Stimulated activated CD8-positive, alpha-beta memory T cell treated with anti-CD3 and anti-CD28 coated beads, Interleukin-12 subunit alpha, Interleukin-12 subunit beta, amount 100 ng/mL, for 4 hours (primary cell): Measurements from ENCODE around the gene RNF32.
"Not testable (repeated sequence)": the region's sequence is repeated elsewhere in the genome, so short reads cannot be mapped to it uniquely, and the experiment has no call there.

Experiments
- DNase-seq: peaks from one replicate; pipeline ENCODE4 v3.0.0-alpha.2; 2020; ENCODE audit warnings: low read depth

The RNF32 gene

GRCh38 chr7:156675721-156676120 lies 35.1 kb downstream of the RNF32 start:
- no peak for DNase-seq

DNA sequence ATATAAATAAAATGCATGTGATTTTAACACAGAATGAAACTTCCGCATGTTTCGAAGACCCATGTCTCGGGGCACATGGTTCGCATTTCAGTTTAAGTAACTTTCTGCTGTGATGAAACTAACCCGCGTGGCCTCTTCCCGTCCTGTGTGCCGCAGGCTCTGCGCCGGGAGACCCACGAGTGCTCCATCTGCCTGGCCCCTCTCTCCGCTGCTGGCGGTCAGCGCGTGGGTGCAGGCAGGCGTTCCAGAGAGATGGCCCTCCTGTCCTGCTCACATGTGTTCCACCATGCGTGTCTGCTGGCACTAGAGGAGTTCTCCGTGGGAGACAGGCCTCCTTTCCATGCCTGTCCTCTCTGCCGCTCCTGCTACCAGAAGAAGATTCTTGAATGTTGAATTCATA lies 35.7 kb downstream of the RNF32 start:
- DNase-seq, result no peak

- no peak for DNase-seq
These were observed 36.9 kb downstream of the RNF32 start for GRCh38 chr7:156677374-156678054.

DNA sequence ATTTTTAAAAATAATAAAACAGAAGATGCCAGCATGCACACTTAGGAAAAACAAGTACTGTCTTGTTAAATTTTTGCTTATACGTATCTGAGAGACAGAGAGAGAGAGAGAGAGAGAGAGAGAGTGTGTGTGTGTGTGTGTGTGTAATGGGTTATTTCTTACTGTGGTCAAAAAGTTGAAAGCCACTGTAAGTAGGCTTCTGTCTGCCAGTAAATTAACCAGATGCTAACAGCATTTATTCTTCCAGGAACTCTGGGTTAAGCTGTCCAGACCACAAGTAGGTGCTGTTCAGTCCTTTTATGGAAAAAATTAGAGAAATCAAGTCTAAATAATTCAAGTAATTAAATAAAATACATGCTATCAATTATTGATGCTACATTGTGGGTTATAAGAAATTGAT lies 39.7 kb downstream of the RNF32 start:
- no peak for DNase-seq

GRCh38 chr7:156682928-156683327 lies 42.4 kb downstream of the RNF32 start:
- DNase-seq, result no peak

DNA sequence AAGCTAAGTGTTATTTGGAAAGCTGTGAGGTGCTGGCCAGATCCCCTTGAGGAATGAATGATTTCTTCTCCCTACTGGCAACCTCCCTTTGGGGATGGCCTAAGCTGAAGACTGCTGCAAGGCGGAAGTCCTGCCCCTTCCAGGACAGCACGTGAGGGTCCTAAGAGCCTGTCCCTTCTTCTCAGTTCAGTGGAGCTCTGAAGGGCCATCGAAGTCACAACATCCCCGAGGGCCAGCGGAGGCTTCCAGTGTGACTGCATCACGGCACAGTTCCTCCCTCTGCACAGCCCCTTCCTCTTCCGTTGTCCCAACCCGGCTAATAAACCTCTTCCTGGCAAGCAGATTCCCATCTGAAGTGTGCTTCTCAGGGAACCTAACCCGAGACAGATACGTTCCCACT lies 43.7 kb downstream of the RNF32 start:
- DNase-seq, result no peak

- no peak for DNase-seq
These were observed 44.1 kb downstream of the RNF32 start for GRCh38 chr7:156684661-156685060.

DNA sequence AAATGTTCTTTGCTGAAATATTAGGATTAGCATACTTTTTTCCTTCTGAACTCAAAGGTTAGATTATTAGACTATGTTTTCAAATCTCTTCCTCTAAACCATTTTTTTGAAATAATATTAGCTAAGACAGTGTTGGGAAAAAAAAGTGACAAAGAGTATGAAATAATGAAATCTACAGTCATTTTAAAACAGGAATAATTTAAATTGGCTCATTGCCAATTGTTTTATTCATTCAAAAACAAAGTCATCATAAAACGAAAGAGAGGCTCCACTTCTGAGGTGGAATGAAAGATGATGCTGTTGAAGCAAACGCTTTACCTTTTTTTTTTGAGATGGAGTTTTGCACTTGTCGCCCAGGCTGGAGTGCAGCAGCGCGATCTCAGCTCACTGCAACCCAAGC lies 51.2 kb downstream of the RNF32 start:
- DNase-seq, result no peak

DNA sequence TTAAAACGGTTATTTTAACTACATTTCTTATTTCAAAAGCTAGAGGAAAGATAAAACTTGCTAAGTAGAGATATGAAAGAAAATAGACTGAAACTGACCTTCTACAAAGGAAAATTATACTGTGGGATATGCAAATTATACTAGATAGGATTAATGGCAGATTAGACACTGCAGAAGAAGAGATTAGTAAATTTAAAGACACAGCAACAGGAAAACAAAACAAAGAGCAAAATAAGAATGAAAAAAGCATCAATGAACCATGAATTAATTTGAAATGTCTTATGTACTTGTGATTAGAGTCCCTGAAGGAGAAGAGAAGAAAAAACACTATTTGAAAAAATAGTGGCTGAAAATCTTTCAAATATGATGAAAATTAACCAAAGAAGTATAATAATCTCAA lies 52.3 kb downstream of the RNF32 start:
- DNase-seq, result no peak

GRCh38 chr7:156693627-156694026 lies 53.1 kb downstream of the RNF32 start:
- no peak for DNase-seq

- not testable (repeated sequence) for DNase-seq
These were observed 56.7 kb downstream of the RNF32 start for GRCh38 chr7:156697283-156697682.

GRCh38 chr7:156698512-156698911 lies 57.9 kb downstream of the RNF32 start:
- not testable (repeated sequence) for DNase-seq

- not testable (repeated sequence) for DNase-seq
These were observed 61.2 kb downstream of the RNF32 start for GRCh38 chr7:156701787-156702186.

GRCh38 chr7:156702399-156702798 lies 61.8 kb downstream of the RNF32 start:
- no peak for DNase-seq

DNA sequence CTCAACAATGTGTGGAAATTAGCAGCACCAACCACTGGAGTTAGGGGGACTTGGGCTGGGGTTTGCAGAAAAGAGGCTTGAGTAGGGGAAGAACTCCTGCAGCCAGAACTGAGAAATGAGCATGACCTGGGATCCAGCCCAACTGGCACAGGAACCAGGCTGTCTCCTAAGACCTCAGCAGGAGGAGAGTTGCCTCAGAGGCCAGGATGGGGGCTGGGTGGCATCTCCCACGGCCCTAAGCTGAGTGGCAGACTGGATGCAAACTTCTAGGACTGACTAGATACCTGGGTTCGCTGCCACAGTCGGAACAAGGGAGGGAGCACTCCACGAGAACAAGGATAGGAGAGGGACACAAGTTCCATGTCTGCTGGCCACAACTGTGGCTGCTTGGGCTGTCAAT lies 62.6 kb downstream of the RNF32 start:
- DNase-seq, result no peak

GRCh38 chr7:156703773-156704482 lies 63.4 kb downstream of the RNF32 start:
- DNase-seq, result no peak

- no peak for DNase-seq
These were observed 81.7 kb downstream of the RNF32 start for GRCh38 chr7:156722043-156722826.

- DNase-seq, result no peak
These were observed 84.5 kb downstream of the RNF32 start for GRCh38 chr7:156725073-156725472.

DNA sequence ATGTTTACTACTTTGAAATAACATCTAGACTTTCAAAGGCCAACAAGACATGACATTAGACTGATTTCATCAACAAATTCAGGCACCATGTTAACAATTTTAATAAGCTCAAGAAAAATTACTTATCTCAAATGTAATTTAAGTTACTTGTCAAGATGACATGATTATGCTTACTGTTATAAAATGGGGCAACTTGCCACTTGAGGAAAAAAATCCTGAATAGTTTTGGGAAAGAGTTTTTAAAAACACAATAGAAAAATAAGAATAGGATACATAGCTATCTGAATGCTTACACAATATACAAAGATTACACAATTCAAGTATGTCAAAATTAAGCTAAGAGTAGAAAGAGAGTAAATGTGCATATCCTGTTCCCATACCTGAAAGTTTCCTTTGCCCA lies 85.4 kb downstream of the RNF32 start:
- no peak for DNase-seq
